ENCODE measurements around the gene ZCRB1. TPM values are rescaled to one million over a fixed set of nuclear protein-coding genes. Genes with fewer than 3 reads are reported as not detected.

The ZCRB1 gene
- total and polyA plus RNA-seq, 2 of the 4 experiments (the other 2 are of a cell fraction), result 19.7 to 28.1 TPM

- H4K8ac ChIP-seq (ENCODE audit: low read depth in 2 of 2, low read length in 2 of 2), result no peak overlapping the region
- no peaks in the 10 kb centered on the region for H3K4me1 ChIP-seq (ENCODE audit: control insufficient read depth, insufficient read depth, low read length)
- H3K14ac ChIP-seq (replicated peaks; ENCODE audit: low read depth, low read length), result no peak overlapping the region
- no peak overlapping the region for H4K5ac ChIP-seq (ENCODE audit: low read depth, low read length)
- no peaks in the 10 kb centered on the region for H3K9me1 ChIP-seq (ENCODE audit: insufficient read depth, low read length)
- no peak overlapping the region for H3K4ac ChIP-seq (ENCODE audit: low read depth, low read length)
- ChIA-PET CTCF (no interaction called here), POLR2A (ENCODE audit: unreplicated experiment) (no interaction called here)
- H4K91ac ChIP-seq (ENCODE audit: insufficient read depth, low read depth, low read length), result no peak overlapping the region
- H3K36me3 ChIP-seq (ENCODE audit: control insufficient read depth, insufficient read depth, low read length), result peaks cover 10% of the 10 kb centered on the region; the same call in 1 of the 2 replicates
- BruUV-seq (replicated peaks), result no TSS peak
- no peak overlapping the region for H2BK120ac ChIP-seq (ENCODE audit: low read depth, low read length)
- H2AK9ac ChIP-seq (replicated peaks; ENCODE audit: low read depth, low read length, poor library complexity), result no peak overlapping the region
- no CpG with 5 or more reads among the region's 2 CpGs for WGBS, 2 experiments (ENCODE audit: extremely low coverage in 2 of 2, insufficient read length in 1 of 2)
- in situ Hi-C loops (cut with MboI; ENCODE audit: low sequenced_read_pairs), result no loop called here
- TF ChIP-seq, protein P1, sequence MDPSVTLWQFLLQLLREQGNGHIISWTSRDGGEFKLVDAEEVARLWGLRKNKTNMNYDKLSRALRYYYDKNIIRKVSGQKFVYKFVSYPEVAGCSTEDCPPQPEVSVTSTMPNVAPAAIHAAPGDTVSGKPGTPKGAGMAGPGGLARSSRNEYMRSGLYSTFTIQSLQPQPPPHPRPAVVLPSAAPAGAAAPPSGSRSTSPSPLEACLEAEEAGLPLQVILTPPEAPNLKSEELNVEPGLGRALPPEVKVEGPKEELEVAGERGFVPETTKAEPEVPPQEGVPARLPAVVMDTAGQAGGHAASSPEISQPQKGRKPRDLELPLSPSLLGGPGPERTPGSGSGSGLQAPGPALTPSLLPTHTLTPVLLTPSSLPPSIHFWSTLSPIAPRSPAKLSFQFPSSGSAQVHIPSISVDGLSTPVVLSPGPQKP (IDR thresholded peaks at IDR 0.05; ENCODE audit: borderline replicate concordance, low read depth, low read length), result no peak
- TF ChIP-seq RCOR1 (IDR thresholded peaks at IDR 0.05; ENCODE audit: insufficient replicate concordance, low read length) (no peak), CHD1 (IDR thresholded peaks at IDR 0.05; ENCODE audit: low read depth, low read length) (no peak), MAFK (IDR thresholded peaks at IDR 0.05; ENCODE audit: low read depth, low read length) (no peak), CTCF (conservative IDR thresholded peaks at IDR 0.05; ENCODE audit: low read depth, low read length) (no peak), MXI1 (IDR thresholded peaks at IDR 0.05; ENCODE audit: borderline replicate concordance, low read depth, low read length) (no peak), RAD21 (IDR thresholded peaks at IDR 0.05; ENCODE audit: low read length) (no peak)
- no peak overlapping the region for H3K56ac ChIP-seq (ENCODE audit: extremely low read depth, insufficient read depth, low read length)
- no peaks in the 10 kb centered on the region for H3K79me1 ChIP-seq (ENCODE audit: low read depth in 1 of 2, low read length in 2 of 2)
- no peaks in the 10 kb centered on the region for H3K9me3 ChIP-seq (ENCODE audit: control insufficient read depth, insufficient read depth, low read length)
- ATAC-seq (ENCODE audit: low read depth) (no peak), DNase-seq (no peak)
- H3K18ac ChIP-seq (ENCODE audit: low read depth, low read length), result no peak overlapping the region
- no peak overlapping the region for H3K27ac ChIP-seq (ENCODE audit: insufficient read depth, low read length)
- H2BK15ac ChIP-seq (ENCODE audit: low read depth, low read length), result no peak overlapping the region
- H3K23ac ChIP-seq (ENCODE audit: low read depth, low read length), result no peak overlapping the region
- no peak overlapping the region for H3K4me2 ChIP-seq (ENCODE audit: low read depth, low read length)
- no peak overlapping the region for H2AFZ ChIP-seq (replicated peaks; ENCODE audit: low read length, poor library complexity)
- no peak overlapping the region for H3K4me3 ChIP-seq (ENCODE audit: insufficient read depth, low read depth, low read length)
- no peak overlapping the region for H3K9ac ChIP-seq (ENCODE audit: low read depth, low read length)
- H2BK20ac ChIP-seq (ENCODE audit: low read depth, low read length), result no peak overlapping the region
- intact Hi-C loops (cut with micrococcal nuclease), result no loop called here
- H2AK5ac ChIP-seq (ENCODE audit: low read depth, low read length), result no peak overlapping the region
- H3K27me3 ChIP-seq (ENCODE audit: control insufficient read depth, insufficient read depth, low read length), result no peaks in the 10 kb centered on the region
- dilution Hi-C loops (cut with HindIII; ENCODE audit: low sequenced_read_pairs, unreplicated experiment), result no loop called here
- H2BK5ac ChIP-seq (ENCODE audit: low read depth, low read length, poor library complexity, severe bottlenecking), result no peak overlapping the region
- H4K20me1 ChIP-seq (ENCODE audit: insufficient read depth, low read length), result no peaks in the 10 kb centered on the region
Observed at GRCh38 chr12:42315108-42315507, 10.8 kb downstream of the ZCRB1 start.

Measured in IMR-90 (cell line).